Measurements from ENCODE around the gene ROBO1.

The ROBO1 gene

DNA sequence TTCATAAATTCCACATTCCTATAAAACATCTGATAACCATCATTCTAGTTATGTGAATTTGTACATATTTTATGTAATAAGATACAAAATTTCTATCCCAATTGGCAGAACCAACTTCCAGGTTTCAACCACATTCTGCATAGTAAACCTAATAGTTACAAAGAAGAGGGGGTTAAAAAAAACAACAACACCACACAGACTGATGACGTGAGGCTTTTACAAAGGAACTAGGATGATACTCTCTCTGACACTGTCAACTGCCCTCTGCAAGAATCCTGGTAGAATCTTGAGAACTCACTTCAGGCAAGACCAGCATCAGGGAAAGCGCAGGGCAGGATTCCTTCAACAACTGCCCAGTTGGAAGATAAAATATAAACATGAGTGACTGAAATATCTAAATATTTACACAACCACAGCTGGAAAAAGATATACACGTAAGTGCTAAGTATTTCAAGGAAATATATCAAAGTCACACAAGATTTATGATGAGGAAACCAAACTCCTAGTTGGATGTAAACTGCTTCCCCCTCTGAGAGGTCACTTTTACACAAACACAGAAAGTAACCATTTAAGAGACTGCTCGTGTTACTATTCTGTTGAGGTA is 816.4 kb downstream of the ROBO1 start:
- no peak for DNase-seq

DNA sequence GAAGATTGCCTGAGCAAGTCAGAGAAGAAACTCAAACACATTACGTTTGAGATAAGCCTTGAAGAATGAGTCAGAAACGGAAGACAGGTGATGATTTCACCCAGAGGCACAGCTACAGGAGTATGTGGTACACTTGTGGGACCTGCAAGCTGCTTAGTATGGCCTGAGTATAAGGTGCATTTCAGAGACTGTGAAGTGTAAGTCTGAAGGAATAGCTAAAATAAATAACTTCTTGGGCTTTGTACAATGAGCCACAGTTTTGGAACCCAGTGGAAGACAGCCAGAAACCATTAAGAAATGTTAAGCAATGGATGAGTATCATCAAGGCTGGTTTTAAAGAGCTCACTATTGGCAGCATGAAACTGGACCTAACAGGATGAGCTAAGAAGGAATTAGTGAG is 826.2 kb downstream of the ROBO1 start:
- DNase-seq = peak; percentile 3

GRCh38 chr3:78940626-78941025 is 827.2 kb downstream of the ROBO1 start:
- DNase-seq = no peak

GRCh38 chr3:78940128-78940527 is 827.7 kb downstream of the ROBO1 start:
- no peak for DNase-seq

DNA sequence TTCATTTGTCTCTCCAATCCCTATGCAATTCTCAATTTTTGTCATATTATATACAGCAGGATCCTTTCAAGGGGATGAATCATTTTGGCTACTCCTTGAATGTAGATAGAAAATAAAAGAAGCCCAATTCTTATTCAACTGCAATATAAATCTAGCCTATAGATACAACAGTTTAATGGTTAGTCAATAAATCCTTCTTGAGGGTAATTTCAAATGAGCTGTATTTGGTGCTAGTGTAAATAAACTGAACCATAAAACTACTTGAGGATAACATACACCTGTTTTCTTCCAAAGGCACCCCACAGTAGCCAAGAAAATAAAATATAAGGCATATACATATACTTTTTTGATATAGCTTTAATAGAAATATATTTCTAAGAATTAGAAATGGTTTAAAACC is 830.3 kb downstream of the ROBO1 start:
- DNase-seq = no peak

DNA sequence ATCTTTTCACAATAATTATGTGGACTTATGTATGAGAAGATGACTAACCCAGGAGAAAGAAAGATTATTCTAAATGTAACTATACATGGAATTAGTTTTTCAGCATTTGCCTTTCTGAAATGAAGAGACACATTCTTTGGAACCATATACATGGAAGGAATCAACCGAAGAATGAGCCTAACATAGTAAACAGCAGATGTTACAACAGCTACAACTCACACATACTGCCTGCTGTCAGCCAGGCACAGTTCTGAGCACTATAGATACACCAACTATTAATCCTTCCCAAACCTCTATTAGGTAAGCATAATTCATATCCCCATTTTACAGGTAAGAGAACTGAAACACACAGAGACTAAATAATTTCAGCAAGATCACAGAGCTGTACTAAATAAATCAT is 840.0 kb downstream of the ROBO1 start:
- DNase-seq = no peak

DNA sequence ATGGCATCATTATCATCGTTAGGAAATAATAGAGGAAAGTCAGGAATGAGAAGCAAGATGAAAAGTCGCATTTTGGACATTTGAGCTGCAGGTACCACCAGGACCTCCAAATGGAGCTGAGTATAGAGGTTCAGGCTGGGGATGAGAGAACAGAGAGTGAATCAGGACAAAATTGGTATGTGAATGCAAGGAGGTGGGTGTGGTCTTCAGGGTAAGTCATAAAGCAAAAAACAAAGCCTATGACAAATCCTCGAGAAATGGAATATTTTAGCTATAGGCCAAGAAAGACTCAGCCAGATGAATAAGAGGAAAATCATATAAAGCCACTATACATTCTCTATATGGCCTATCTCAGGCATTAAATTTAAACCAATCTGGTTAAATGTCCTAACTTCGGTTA is 841.3 kb downstream of the ROBO1 start:
- no peak for DNase-seq

DNA sequence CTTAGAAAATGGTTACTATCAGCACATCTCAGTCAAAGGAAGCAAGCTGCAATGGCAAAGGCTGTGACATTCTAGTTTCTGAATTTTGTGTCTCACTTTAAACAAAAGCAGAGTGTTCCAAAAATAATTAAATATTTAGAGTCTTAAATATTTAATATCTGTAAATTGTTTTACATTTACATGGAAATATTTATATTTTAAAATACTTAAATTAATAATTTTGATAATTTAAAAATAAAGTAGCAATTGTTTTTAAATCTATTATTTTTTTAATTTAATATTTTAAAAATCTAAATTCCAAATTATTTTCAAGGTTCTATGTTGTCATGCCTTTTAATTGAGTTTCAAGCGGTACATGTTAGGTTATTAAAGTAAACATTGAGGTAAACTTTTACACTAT is 843.1 kb downstream of the ROBO1 start:
- DNase-seq = no peak

- peak; percentile 85 for DNase-seq
Observed at GRCh38 chr3:78919021-78919755, 848.6 kb downstream of the ROBO1 start.

DNA sequence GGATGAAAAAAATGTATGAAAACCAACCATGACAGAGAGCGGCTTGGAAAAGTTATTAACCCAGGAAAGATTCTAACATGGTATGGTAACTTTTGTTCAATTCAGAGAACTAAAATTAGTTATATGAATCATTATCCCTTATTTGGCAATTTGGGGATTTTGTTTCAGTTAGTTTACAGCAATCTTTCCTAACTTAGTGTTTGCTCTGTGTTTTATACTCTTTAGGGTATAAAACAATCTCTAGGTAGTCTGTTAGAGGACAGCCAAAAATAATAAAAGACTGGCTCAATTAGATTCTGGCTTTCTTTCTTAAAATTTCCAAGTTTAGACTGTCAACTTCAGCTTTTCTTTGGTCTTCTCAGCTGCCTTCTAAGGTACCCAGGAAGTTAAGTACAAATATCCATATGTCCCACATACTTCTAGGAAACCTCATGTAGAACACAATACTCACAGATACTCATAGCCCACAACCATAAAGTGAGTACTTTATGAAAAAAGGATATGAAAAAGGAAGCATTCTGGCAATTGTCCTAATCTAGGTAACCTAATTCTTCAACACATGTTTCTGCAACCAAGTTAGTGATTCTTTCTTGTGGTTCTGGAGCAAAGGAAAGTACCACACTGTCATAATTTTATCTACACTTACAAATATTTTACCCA is 849.3 kb downstream of the ROBO1 start:
- DNase-seq = no peak

- no peak for DNase-seq
Observed at GRCh38 chr3:78917536-78917935, 850.3 kb downstream of the ROBO1 start.

DNA sequence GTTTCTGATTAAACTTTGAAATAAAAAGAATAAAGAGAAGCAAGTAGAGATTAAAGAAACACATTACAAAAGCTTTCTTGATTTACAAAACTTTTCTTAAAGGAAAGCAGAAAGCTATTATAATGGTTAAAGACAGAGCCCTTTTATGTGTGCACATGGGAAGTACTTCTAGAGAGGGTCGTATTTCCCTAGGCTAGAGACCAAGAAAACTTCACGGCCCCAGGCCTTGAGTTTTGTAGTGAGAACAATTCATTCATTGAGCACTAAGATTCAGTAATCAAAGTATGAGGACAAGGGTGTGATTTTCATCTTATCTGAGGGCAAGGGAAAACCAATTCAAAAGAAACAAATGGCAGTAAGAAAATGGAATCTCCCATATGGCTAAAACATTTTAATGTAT is 854.1 kb downstream of the ROBO1 start:
- no peak for DNase-seq

- no peak for DNase-seq
Observed at GRCh38 chr3:78912687-78913086, 855.1 kb downstream of the ROBO1 start.

DNA sequence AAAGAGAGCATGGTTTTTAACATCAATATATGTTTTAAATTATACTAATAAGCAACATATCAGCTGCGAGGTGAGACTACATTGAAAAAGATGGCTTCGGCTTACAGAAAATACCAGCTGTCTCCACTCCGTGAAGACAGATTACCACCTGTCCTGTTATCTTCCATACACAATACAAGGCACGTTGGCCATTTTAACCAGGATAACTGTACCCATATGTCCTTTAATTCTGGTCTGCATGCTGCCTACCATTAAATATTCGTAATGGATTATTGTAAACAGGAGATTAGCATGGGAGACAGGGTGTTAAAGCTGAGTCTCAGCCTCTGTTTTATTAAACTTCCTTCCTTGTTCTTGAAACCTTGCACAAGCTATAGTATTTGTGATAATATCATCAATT is 855.5 kb downstream of the ROBO1 start:
- DNase-seq = no peak

- no peak for DNase-seq
Observed at GRCh38 chr3:78911394-78911793, 856.4 kb downstream of the ROBO1 start.

- DNase-seq = no peak
Observed at GRCh38 chr3:78908236-78908635, 859.6 kb downstream of the ROBO1 start.

DNA sequence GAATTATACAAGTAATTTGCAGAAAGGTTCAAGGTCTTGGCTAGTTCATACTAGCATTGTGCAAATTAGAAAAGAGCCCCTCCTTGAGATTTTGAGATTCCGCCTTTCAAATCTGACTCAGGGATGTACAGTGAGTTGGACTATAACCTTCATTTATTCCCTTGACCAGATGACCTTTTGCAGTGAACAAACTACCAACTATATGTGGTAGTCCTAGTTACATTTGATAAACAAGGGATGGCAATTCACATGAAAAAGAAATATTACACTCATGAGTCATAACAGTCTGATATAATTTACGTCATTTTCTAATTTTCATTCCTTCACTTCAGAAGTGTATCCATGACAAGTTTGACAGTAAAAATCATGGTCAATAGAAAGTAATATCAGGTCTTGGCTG is 860.4 kb downstream of the ROBO1 start:
- no peak for DNase-seq

DNA sequence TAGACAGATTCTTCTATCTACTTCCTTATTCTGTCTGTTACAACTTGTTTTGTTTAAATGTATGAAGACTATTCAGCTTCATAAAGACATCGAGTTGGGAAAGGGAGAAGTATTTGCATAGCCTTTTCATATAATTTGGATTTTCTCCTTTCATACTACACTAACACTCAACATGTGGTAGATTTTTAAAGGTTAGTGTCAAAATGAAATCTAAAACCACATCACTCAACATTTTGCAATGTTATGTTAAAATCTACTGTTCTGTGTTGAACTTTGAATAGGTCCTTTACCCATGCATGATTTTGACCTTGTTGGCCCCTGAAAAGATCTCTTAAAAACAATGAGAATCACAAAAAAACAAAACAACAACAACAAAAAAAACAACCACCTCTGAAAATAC is 860.9 kb downstream of the ROBO1 start:
- no peak for DNase-seq

DNA sequence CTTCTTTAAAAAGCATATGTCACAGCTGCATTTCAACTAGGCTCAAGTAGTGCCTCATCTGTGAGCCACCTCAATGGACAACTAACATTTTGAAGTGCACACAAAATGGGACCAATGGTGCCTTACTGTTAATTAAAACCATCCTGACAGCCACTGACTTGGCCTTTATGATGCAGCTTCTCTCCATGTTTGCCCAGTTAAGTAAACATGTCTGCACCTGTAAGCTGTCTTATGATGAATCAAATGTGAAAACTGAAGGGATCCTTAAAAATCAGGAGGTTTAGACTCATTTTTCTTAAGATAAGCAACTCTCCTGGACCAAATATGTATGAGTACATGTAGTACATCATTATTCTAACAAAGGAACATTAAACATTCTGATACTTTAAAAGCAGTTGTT is 861.6 kb downstream of the ROBO1 start:
- DNase-seq = no peak

DNA sequence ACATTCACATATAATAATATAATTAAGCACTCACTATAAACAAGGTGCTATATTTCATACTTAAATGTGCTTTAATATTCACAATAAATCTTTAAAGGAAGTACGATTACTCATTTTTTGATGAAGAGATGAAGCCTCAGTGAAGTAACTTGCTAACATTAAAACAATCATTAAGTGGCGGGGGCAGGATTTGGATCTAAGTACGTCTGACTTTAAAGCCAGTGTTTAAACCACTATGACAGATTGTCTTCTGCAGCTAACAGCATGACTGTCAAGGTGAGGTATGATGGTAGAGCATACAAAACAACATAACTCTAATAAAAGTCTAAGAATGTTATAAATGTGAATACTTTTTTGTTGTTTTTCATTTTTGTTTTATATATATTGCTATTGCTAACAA is 862.1 kb downstream of the ROBO1 start:
- DNase-seq = no peak

DNA sequence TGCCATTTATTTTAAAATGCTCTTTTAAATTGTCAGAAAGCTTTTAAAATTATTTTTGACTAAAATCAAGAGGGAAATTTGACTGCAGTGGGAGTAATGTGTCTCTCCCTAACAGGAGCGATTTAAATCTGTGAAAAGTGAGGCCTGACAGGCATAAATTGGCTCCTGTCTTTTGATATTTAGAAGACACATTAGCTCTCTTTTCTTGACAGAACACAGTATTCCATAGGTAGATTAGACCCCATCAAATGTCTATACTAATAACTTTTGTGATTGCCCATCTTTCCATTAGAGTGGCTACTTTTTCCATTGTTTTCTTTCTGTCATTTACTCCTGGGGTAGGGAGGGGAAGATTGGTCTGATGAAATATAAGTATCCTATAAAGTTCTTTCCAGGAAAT is 866.3 kb downstream of the ROBO1 start:
- no peak for DNase-seq

DNA sequence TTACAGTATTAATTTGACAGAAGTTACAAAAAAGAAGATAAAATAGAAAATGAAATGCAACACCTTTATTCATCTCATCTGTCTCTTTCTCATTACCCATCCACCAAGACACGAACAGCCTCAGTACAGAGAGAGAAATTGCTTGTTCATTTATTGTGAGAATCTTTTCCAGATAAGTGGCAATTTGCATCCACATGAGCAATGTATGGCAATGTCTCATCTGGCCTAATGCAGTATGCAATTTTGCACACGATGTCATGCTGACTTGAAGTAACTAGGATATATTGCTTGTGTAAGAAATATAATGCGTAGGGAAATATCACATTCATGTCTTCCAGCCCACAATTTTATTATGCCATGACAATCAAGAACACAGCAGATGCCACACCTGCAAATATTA is 866.9 kb downstream of the ROBO1 start:
- DNase-seq = no peak

GRCh38 chr3:78900426-78900825 is 867.4 kb downstream of the ROBO1 start:
- DNase-seq = no peak

DNA sequence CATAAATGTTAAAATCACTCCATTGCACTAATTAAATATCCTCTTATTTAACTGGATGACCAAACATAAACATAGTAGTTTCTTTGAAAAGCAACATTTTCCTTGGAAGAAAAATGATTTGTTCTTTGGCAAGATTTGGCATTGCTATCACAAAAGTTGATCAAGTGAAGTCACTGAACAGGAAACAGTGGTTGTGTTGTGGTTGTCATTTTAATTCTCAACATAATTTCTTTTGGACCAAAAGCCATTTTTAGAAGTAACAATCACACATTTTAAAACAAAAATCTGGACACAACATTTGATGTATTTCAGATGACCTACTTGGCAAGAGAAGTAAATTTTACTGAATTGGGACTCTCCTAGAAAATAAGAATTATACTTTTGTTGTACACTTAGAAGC is 872.3 kb downstream of the ROBO1 start:
- DNase-seq = no peak

DNA sequence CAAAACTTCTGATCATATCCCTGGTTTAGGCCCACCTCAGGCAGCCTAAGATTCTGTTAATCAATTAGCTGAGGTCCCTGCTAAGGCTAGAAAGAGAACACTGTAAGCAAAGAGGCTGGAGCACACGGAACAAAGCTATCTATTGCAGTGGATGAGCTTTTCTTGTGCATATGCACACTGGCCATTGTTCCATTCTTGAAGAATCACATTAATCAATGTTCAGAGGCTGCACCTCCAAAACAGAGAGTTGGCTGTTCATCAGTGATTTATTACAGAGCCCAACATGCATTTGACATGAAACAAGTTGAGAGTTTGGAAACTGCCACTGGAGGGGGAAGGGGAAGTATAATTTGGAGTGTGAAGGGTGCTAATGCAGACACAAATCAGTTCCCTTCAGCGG is 873.0 kb downstream of the ROBO1 start:
- no peak for DNase-seq
